HepG2 (cell line): ENCODE data around the gene NFYC. TPM values are rescaled to one million over a fixed set of nuclear protein-coding genes. Genes with fewer than 3 reads are reported as not detected.

Experiments
- ATAC-seq: fragments of 200-7000 bp; cut with Tn5 transposase; 3 replicates; pipeline ENCODE4 v1.9.1; 2020; ENCODE audit warnings: mild to moderate bottlenecking, moderate library complexity
- BruUV-seq: library from RNA; stranded (reverse); fragments of 400-500 nt; replicated peaks from 2 replicates; lab custom pipeline; 2021; lab: Mats Ljungman, UMichigan
- CTCF ChIA-PET: fragments of 300-600 bp; formaldehyde crosslinking; extraction: SDS; loops from one replicate; lab custom pipeline; 2021; ENCODE audit warnings: low total read pairs, inconsistent platforms, low intra/inter-chr PET ratio; lab: Yijun Ruan, JAX
- POLR2A ChIA-PET: fragments of 350-600 bp; sonication (Branson Sonifier 250); formaldehyde crosslinking; loops from one replicate; lab custom pipeline; 2020; ENCODE audit warnings: antibody characterized with exemption, inconsistent platforms; lab: Yijun Ruan, JAX
- DNase-seq: peaks from one replicate; pipeline ENCODE4 v3.0.0-alpha.2; 2015; ENCODE audit warnings: low spot score
- FAIRE-seq: peaks from 3 replicates; lab custom pipeline; 2011; peaks lifted over from hg19 to GRCh38; lab: Jason Lieb, UNC
- H2AFZ ChIP-seq: one replicate; pipeline ENCODE4 v1.6.1; 2011; ENCODE audit warnings: low read length, inconsistent platforms
- H3K27ac ChIP-seq: fragments of 300-600 bp; 3 replicates; pipeline ENCODE4 v1.8.0; 2011; ENCODE audit warnings: mixed run types, mild to moderate bottlenecking, mixed read lengths, low read length, inconsistent platforms; ENCODE audit not compliant: insufficient read depth; ENCODE audit errors: extremely low read length
- H3K27me3 ChIP-seq, 2 experiments: fragments of 200-600 bp in 1 of 2; 2 replicates in 1 of 2; 3 replicates in 1 of 2; pipeline versions ENCODE4 v1.6.0 to v1.8.0; 2011; ENCODE audit warnings: low read length in 2 of 2, mild to moderate bottlenecking in 2 of 2, moderate library complexity in 2 of 2, inconsistent platforms in 1 of 2; ENCODE audit not compliant: insufficient read depth in 2 of 2, control insufficient read depth in 1 of 2
- H3K36me3 ChIP-seq, 2 experiments: fragments of 200-600 bp in 1 of 2; replicated peaks in 1 of 2; 2 replicates in 1 of 2; 3 replicates in 1 of 2; pipeline versions ENCODE4 v1.5.1 to v1.8.0; 2011; ENCODE audit warnings: low read length in 2 of 2, inconsistent platforms in 1 of 2; ENCODE audit not compliant: insufficient read depth in 2 of 2, control insufficient read depth in 1 of 2
- H3K4me1 ChIP-seq: 2 replicates; pipeline ENCODE4 v1.5.1; 2012; ENCODE audit warnings: low read length, inconsistent platforms; ENCODE audit not compliant: insufficient read depth
- H3K4me2 ChIP-seq: 2 replicates; pipeline ENCODE4 v1.6.0; 2011; ENCODE audit warnings: low read depth, low read length, inconsistent platforms
- H3K4me3 ChIP-seq, 3 experiments: fragments of 200-600 bp in 1 of 3; sonication (generic), shearing (Covaris generic) in 1 of 3; replicated peaks in 1 of 3; 2 replicates each; pipeline ENCODE4 v1.5.1; 2011 to 2016; ENCODE audit warnings: low read length in 3 of 3, inconsistent platforms in 2 of 3, low read depth in 2 of 3, mild to moderate bottlenecking in 2 of 3, control low read depth in 1 of 3, mixed read lengths in 1 of 3; ENCODE audit not compliant: insufficient read depth in 1 of 3
- H3K79me2 ChIP-seq: one replicate; pipeline ENCODE4 v1.6.1; 2011; ENCODE audit warnings: low read length, inconsistent platforms; ENCODE audit not compliant: insufficient read depth
- H3K9ac ChIP-seq: 2 replicates; pipeline ENCODE4 v1.6.0; 2011; ENCODE audit warnings: mild to moderate bottlenecking, low read depth, low read length, inconsistent platforms; ENCODE audit not compliant: insufficient read depth
- H3K9me3 ChIP-seq: 2 replicates; pipeline ENCODE4 v1.5.1; 2012; ENCODE audit warnings: mild to moderate bottlenecking, low read length
- H4K20me1 ChIP-seq: 2 replicates; pipeline ENCODE4 v1.6.0; 2011; ENCODE audit warnings: inconsistent platforms, mild to moderate bottlenecking, low read length, moderate library complexity; ENCODE audit not compliant: insufficient read depth
- HDAC2 ChIP-seq: sonication (generic); formaldehyde crosslinking; IDR thresholded peaks from 2 replicates; pipeline ENCODE4 v1.4.0; 2020; ENCODE audit warnings: missing genetic modification reagents
- SMARCE1 ChIP-seq: fragments of 450-650 bp; IDR thresholded peaks from 2 replicates; pipeline ENCODE4 v1.6.1; 2017; ENCODE audit warnings: borderline replicate concordance
- ZNF20 ChIP-seq: sonication (generic); formaldehyde crosslinking; IDR thresholded peaks from 2 replicates; pipeline ENCODE4 v1.4.0; 2020; ENCODE audit warnings: mild to moderate bottlenecking, moderate library complexity, missing genetic modification reagents
- ZNF333 ChIP-seq: sonication (generic); formaldehyde crosslinking; IDR thresholded peaks from 2 replicates; pipeline ENCODE4 v1.4.0; 2020; ENCODE audit warnings: mild to moderate bottlenecking, missing genetic modification reagents, borderline replicate concordance
- WGBS: methylation state at CpG from one replicate; pipeline ENCODE4 v1.1.6; 2017; ENCODE audit warnings: low lambda C conversion rate; 5-methylcytosine and 5-hydroxymethylcytosine counted together
- in situ Hi-C: cut with HindIII; loops from 2 replicates; pipeline ENCODE4 v1.10.0; 2017; ENCODE audit warnings: low pct_unique_long_range_greater_than_20kb; ENCODE audit not compliant: extremely low pct_ligation_motif_present
- intact Hi-C: fragments of 100-400 bp; cut with micrococcal nuclease; formaldehyde crosslinking; loops from one replicate; pipeline ENCODE4 v1.10.0; 2022; ENCODE audit not compliant: unreplicated experiment
- polyA plus RNA-seq, 8 experiments: library from polyadenylated mRNA; depleted of rRNA in 3 of 8; stranded (reverse) in 7 of 8; unstranded in 1 of 8; fragments of >200 nt; fragmentation: Illumina TruSeq in 4 of 8; extraction: Trizol in 4 of 8; gene quantifications; 2 replicates each; pipeline versions ENCODE4 v1.2.1 to v1.2.3, GENCODE V29; 2011 to 2016; ENCODE audit warnings: low read depth in 4 of 8, missing spikeins in 1 of 8, mixed read lengths in 1 of 8; ENCODE audit not compliant: insufficient read depth in 1 of 8
- total RNA-seq, 5 experiments: library from RNA; depleted of rRNA; stranded (reverse); fragments of >200 nt; fragmentation: Illumina TruSeq; extraction: Trizol; gene quantifications; 2 replicates each; pipeline ENCODE4 v1.2.3, GENCODE V29; 2016; ENCODE audit warnings: low read depth in 1 of 5
- TF ChIP-seq, protein P1 (sequence below): sonication (generic); formaldehyde crosslinking; conservative IDR thresholded peaks from 2 replicates; pipeline ENCODE4 v1.4.0; 2020; ENCODE audit warnings: missing genetic modification reagents
- TF ChIP-seq, protein P2 (sequence below): sonication (generic); formaldehyde crosslinking; IDR thresholded peaks from 2 replicates; pipeline ENCODE4 v1.5.0; 2020; ENCODE audit warnings: missing genetic modification reagents
- TF ChIP-seq, protein P3 (sequence below): sonication (generic); formaldehyde crosslinking; IDR thresholded peaks from 2 replicates; pipeline ENCODE4 v1.4.0; 2020; ENCODE audit warnings: missing genetic modification reagents
- TF ChIP-seq, protein P4 (sequence below): IDR thresholded peaks from 2 replicates; pipeline ENCODE4 v1.6.1; 2012; ENCODE audit warnings: low read length, improper control_type of control experiment
- TF ChIP-seq, protein P5 (sequence below): sonication (generic); formaldehyde crosslinking; IDR thresholded peaks from 2 replicates; pipeline ENCODE4 v1.5.0; 2020; ENCODE audit warnings: mild to moderate bottlenecking, missing genetic modification reagents, borderline replicate concordance

The NFYC gene
- total and polyA plus RNA-seq, 2 of the 13 experiments (the other 11 are each of a cell fraction or from before 2014, with no cell fraction given) = 33.9 to 73.7 TPM

DNA sequence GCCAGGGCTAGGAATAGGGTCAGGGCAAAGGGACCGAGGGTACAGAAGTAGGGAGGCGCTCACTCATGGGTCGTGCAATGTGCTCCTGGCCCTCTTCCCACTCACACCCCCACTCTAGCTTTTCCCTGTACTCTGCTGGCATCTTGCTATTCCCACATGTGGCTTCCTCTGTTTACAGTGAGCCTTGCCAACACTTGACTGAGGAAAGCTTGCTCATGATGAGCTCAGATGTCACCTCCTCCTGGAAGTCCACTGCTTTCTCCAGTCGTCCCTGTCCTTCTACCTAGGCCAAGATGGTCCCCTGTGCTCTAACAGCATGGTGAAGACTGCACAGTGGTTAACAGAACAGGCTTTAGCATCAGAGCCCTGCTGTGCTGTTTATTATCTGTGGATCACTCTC lies 18.1 kb upstream of the NFYC start:
- no peak overlapping the region for H3K4me3 ChIP-seq
- no peaks in the 10 kb centered on the region for H3K9me3 ChIP-seq
- H3K27me3 ChIP-seq = no peaks in the 10 kb centered on the region
- WGBS = 30% methylated on average over 4 of the region's 4 CpGs
- DNase-seq (no peak), ATAC-seq (no peak), FAIRE-seq (no peak)
- no TSS peak for BruUV-seq
- no peaks in the 10 kb centered on the region for H3K36me3 ChIP-seq
- no peak overlapping the region for H3K4me2 ChIP-seq
- H3K27ac ChIP-seq = no peak overlapping the region
- intact Hi-C loops (no loop called here), in situ Hi-C loops (no loop called here)
- ChIA-PET CTCF (no interaction called here), POLR2A (interaction anchor here (2.6 kb wide), 1 partner anchor 18 kb away, joined by 10 read pairs; the partner anchor contains the start of gene NFYC)
- H3K79me2 ChIP-seq = no peaks in the 10 kb centered on the region
- TF ChIP-seq ZNF333 (CRISPR knock-in tag) = no peak
- TF ChIP-seq HDAC2 = no peak
- TF ChIP-seq, protein P1, sequence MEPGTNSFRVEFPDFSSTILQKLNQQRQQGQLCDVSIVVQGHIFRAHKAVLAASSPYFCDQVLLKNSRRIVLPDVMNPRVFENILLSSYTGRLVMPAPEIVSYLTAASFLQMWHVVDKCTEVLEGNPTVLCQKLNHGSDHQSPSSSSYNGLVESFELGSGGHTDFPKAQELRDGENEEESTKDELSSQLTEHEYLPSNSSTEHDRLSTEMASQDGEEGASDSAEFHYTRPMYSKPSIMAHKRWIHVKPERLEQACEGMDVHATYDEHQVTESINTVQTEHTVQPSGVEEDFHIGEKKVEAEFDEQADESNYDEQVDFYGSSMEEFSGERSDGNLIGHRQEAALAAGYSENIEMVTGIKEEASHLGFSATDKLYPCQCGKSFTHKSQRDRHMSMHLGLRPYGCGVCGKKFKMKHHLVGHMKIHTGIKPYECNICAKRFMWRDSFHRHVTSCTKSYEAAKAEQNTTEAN (CRISPR knock-in tag) = no peak
- TF ChIP-seq, protein P2, sequence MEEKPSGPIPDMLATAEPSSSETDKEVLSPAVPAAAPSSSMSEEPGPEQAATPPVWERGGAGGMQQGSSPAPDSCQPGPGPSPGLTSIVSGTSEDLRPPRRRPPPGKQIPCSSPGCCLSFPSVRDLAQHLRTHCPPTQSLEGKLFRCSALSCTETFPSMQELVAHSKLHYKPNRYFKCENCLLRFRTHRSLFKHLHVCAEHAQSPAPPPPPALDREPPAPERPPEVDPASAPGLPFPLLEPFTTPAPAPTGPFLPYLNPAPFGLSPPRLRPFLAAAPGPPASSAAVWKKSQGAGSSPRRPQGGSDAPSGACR (CRISPR knock-in tag) = no peak
- TF ChIP-seq, protein P3, sequence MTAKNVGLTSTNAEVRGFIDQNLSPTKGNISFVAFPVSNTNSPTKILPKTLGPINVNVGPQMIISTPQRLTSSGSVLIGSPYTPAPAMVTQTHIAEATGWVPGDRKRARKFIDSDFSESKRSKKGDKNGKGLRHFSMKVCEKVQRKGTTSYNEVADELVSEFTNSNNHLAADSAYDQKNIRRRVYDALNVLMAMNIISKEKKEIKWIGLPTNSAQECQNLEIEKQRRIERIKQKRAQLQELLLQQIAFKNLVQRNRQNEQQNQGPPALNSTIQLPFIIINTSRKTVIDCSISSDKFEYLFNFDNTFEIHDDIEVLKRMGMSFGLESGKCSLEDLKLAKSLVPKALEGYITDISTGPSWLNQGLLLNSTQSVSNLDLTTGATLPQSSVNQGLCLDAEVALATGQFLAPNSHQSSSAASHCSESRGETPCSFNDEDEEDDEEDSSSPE = no peak
- no peak for TF ChIP-seq SMARCE1
- TF ChIP-seq ZNF20 (CRISPR knock-in tag) = no peak
- TF ChIP-seq, protein P4, sequence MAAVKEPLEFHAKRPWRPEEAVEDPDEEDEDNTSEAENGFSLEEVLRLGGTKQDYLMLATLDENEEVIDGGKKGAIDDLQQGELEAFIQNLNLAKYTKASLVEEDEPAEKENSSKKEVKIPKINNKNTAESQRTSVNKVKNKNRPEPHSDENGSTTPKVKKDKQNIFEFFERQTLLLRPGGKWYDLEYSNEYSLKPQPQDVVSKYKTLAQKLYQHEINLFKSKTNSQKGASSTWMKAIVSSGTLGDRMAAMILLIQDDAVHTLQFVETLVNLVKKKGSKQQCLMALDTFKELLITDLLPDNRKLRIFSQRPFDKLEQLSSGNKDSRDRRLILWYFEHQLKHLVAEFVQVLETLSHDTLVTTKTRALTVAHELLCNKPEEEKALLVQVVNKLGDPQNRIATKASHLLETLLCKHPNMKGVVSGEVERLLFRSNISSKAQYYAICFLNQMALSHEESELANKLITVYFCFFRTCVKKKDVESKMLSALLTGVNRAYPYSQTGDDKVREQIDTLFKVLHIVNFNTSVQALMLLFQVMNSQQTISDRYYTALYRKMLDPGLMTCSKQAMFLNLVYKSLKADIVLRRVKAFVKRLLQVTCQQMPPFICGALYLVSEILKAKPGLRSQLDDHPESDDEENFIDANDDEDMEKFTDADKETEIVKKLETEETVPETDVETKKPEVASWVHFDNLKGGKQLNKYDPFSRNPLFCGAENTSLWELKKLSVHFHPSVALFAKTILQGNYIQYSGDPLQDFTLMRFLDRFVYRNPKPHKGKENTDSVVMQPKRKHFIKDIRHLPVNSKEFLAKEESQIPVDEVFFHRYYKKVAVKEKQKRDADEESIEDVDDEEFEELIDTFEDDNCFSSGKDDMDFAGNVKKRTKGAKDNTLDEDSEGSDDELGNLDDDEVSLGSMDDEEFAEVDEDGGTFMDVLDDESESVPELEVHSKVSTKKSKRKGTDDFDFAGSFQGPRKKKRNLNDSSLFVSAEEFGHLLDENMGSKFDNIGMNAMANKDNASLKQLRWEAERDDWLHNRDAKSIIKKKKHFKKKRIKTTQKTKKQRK = no peak
- TF ChIP-seq, protein P5, sequence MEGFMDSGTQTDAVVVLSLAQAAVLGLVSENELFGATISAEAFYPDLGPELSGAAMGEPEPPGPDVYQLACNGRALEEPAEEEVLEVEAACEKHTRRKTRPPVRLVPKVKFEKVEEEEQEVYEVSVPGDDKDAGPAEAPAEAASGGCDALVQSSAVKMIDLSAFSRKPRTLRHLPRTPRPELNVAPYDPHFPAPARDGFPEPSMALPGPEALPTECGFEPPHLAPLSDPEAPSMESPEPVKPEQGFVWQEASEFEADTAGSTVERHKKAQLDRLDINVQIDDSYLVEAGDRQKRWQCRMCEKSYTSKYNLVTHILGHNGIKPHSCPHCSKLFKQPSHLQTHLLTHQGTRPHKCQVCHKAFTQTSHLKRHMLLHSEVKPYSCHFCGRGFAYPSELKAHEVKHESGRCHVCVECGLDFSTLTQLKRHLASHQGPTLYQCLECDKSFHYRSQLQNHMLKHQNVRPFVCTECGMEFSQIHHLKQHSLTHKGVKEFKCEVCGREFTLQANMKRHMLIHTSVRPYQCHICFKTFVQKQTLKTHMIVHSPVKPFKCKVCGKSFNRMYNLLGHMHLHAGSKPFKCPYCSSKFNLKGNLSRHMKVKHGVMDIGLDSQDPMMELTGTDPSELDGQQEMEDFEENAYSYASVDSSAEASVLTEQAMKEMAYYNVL (CRISPR knock-in tag) = no peak
- peaks cover under 1% of the 10 kb centered on the region; the same call in 1 of the 2 replicates for H3K4me1 ChIP-seq
- H3K9ac ChIP-seq = no peak overlapping the region
- H2AFZ ChIP-seq = no peak overlapping the region
- no peaks in the 10 kb centered on the region for H4K20me1 ChIP-seq
